Measurements from ENCODE around the gene POPDC2. TPM values are rescaled to one million over a fixed set of nuclear protein-coding genes. Genes with fewer than 3 reads are reported as not detected.

The POPDC2 gene
- total RNA-seq, 6 experiments from 2014 or later = 0.14 to 0.98 (median 0.70) TPM; not detected in 2

GRCh38 chr3:119619094-119619493 lies 41.3 kb downstream of the POPDC2 start:
- Mint-ChIP-seq H3K27me3 (ENCODE audit: insufficient read depth) (peaks cover 42% of the 10 kb centered on the region), H3K9me3 (no peaks in the 10 kb centered on the region), H3K4me3 (no peak overlapping the region), H3K36me3 (ENCODE audit: low read depth) (no peaks in the 10 kb centered on the region), H3K4me1 (ENCODE audit: low read depth) (peaks cover 6% of the 10 kb centered on the region; the same call in 1 of the 2 replicates), H3K27ac (no peak overlapping the region)
- DNase-seq = no peak
- TF ChIP-seq, protein P1, sequence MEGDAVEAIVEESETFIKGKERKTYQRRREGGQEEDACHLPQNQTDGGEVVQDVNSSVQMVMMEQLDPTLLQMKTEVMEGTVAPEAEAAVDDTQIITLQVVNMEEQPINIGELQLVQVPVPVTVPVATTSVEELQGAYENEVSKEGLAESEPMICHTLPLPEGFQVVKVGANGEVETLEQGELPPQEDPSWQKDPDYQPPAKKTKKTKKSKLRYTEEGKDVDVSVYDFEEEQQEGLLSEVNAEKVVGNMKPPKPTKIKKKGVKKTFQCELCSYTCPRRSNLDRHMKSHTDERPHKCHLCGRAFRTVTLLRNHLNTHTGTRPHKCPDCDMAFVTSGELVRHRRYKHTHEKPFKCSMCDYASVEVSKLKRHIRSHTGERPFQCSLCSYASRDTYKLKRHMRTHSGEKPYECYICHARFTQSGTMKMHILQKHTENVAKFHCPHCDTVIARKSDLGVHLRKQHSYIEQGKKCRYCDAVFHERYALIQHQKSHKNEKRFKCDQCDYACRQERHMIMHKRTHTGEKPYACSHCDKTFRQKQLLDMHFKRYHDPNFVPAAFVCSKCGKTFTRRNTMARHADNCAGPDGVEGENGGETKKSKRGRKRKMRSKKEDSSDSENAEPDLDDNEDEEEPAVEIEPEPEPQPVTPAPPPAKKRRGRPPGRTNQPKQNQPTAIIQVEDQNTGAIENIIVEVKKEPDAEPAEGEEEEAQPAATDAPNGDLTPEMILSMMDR (IDR thresholded peaks at IDR 0.05) = no peak

DNA sequence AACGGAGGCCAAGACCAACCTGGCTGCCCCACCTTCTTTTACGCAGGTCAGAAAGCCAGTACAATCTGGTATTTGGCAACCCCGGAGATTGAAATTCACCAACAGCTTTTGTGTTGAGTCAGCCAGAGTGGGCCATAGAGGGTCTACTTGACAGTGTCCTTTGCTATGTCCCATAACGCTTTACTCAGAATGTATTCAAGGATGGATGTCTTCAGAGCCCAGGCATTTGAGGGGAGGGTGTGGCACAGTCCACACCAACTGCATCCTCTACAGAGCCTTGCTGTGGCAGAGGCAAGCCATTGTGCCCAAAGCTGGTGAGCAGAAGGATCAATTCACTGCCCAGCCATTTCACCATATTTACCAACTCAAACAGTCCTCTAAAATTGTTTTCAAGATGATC lies 44.3 kb downstream of the POPDC2 start:
- Mint-ChIP-seq H3K27ac (no peak overlapping the region), H3K9me3 (no peaks in the 10 kb centered on the region), H3K4me1 (ENCODE audit: low read depth) (peaks cover 6% of the 10 kb centered on the region; the same call in 1 of the 2 replicates), H3K27me3 (ENCODE audit: insufficient read depth) (peaks cover 40% of the 10 kb centered on the region), H3K4me3 (no peak overlapping the region), H3K36me3 (ENCODE audit: low read depth) (no peaks in the 10 kb centered on the region)
- TF ChIP-seq, protein P1 (IDR thresholded peaks at IDR 0.05) = no peak
- no peak for DNase-seq

DNA sequence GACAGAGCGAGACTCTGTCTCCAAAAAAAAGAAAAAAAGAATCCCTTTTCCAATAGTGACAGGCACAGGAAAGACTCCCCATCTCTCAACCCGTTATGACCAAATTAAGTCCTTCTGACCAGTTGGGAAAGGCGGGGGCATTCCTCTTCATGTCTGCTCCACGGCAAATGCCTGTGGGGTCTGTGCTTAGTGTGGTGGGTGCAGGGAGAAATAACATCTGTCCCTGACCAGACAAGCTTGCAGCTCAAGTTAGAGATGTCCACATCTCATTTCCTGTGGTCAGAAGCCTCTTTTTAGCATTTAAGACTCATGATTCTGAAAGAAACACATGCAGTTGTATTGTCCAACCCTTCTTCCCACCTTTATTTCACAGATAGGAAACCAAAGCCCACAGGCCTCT lies 46.5 kb downstream of the POPDC2 start:
- Mint-ChIP-seq H3K9me3 (no peaks in the 10 kb centered on the region), H3K4me3 (no peak overlapping the region), H3K27ac (no peak overlapping the region), H3K36me3 (ENCODE audit: low read depth) (no peaks in the 10 kb centered on the region), H3K27me3 (ENCODE audit: insufficient read depth) (peaks cover 34% of the 10 kb centered on the region), H3K4me1 (ENCODE audit: low read depth) (peaks cover 2% of the 10 kb centered on the region; the same call in 1 of the 2 replicates)
- TF ChIP-seq, protein P1 (IDR thresholded peaks at IDR 0.05) = no peak
- DNase-seq = no peak

- Mint-ChIP-seq H3K4me3 (no peak overlapping the region), H3K27me3 (ENCODE audit: insufficient read depth) (peaks cover 33% of the 10 kb centered on the region), H3K9me3 (no peaks in the 10 kb centered on the region), H3K27ac (no peak overlapping the region), H3K4me1 (ENCODE audit: low read depth) (no peaks in the 10 kb centered on the region), H3K36me3 (ENCODE audit: low read depth) (no peaks in the 10 kb centered on the region)
- TF ChIP-seq, protein P1 (IDR thresholded peaks at IDR 0.05) = no peak
- no peak for DNase-seq
These were observed 47.2 kb downstream of the POPDC2 start for GRCh38 chr3:119613201-119613600.

DNA sequence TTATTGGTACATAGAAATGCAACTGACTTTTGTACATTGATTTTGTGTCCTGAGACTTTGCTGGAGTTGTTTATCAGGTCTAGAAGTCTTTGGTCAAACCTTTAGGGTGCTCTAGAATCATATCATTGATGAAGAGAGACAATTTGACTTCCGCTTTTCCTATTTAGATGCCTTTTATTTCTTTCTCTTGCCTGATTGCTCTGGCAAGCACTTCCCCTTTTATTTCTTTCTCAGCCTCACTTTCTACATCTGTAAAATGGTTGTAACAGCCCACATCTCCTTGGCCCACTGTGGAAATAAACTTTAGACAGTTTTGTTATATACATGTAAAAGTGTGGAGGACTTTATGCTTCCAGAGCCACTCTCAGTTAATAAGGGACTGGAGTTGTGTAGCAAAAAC lies 48.7 kb downstream of the POPDC2 start:
- H3K27me3 Mint-ChIP-seq (ENCODE audit: insufficient read depth) = peaks cover 31% of the 10 kb centered on the region
- no peaks in the 10 kb centered on the region for H3K9me3 Mint-ChIP-seq
- H3K4me1 Mint-ChIP-seq (ENCODE audit: low read depth) = no peaks in the 10 kb centered on the region
- TF ChIP-seq, protein P1 (IDR thresholded peaks at IDR 0.05) = no peak
- H3K27ac Mint-ChIP-seq = no peak overlapping the region
- no peaks in the 10 kb centered on the region for H3K36me3 Mint-ChIP-seq (ENCODE audit: low read depth)
- no peak for DNase-seq
- no peak overlapping the region for H3K4me3 Mint-ChIP-seq

DNA sequence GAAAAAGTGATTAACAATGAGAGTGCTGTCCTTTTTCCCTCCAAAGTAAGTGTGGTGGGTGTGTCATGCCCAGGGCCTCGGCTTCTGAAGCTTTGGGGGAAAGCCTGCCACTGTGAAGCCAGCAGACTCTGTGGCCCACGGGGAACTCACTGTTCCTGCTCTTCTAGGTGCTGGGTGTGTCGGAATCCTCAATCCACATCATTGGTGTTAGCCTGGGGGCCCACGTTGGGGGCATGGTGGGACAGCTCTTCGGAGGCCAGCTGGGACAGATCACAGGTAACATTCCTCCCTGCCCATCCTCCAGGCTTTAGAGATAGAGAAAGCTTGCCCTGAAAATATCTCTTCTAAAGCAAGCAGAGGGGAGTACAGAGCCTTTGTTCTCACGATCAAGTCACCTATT lies 51.1 kb downstream of the POPDC2 start:
- H3K27ac Mint-ChIP-seq = no peak overlapping the region

More for the DNA sequence above, 51.1 kb downstream of the POPDC2 start:
- Mint-ChIP-seq H3K9me3 (no peaks in the 10 kb centered on the region), H3K4me3 (no peak overlapping the region), H3K36me3 (ENCODE audit: low read depth) (no peaks in the 10 kb centered on the region), H3K27me3 (ENCODE audit: insufficient read depth) (peaks cover 25% of the 10 kb centered on the region), H3K4me1 (ENCODE audit: low read depth) (no peaks in the 10 kb centered on the region; the same call in 1 of the 2 replicates)
- TF ChIP-seq, protein P1 (IDR thresholded peaks at IDR 0.05) = no peak
- no peak for DNase-seq

All from HFFc6 (cell line).